Loucy (cell line): ENCODE measurements around the gene PWWP3B.

Experiments
- H2AFZ ChIP-seq: fragments of 200-600 bp; sonication (generic); 2 replicates; pipeline ENCODE4 v1.6.0; 2016; ENCODE audit warnings: antibody characterized with exemption, mild to moderate bottlenecking, low read length, moderate library complexity
- H3F3A ChIP-seq: fragments of 200-600 bp; 2 replicates; pipeline ENCODE4 v1.6.0; 2016; ENCODE audit warnings: antibody characterized with exemption, low read depth, mild to moderate bottlenecking
- H3K27me3 ChIP-seq: fragments of 200-600 bp; sonication (generic); 2 replicates; pipeline ENCODE4 v1.6.1; 2014; ENCODE audit warnings: low read length, mild to moderate bottlenecking; ENCODE audit not compliant: insufficient read depth, poor library complexity, severe bottlenecking
- H3K36me3 ChIP-seq: fragments of 200-600 bp; sonication (generic); 2 replicates; pipeline ENCODE4 v1.6.1; 2016; ENCODE audit warnings: low read length; ENCODE audit not compliant: insufficient read depth
- H3K4me1 ChIP-seq: fragments of 200-600 bp; sonication (generic); 2 replicates; pipeline ENCODE4 v1.5.1; 2014; ENCODE audit warnings: low read length, mild to moderate bottlenecking; ENCODE audit not compliant: insufficient read depth, poor library complexity, severe bottlenecking
- H3K4me2 ChIP-seq: fragments of 200-600 bp; sonication (generic); 2 replicates; pipeline ENCODE4 v1.6.0; 2014; ENCODE audit warnings: antibody characterized with exemption, low read length, low read depth, mild to moderate bottlenecking; ENCODE audit not compliant: poor library complexity, severe bottlenecking
- H3K4me3 ChIP-seq: fragments of 200-600 bp; sonication (generic); 2 replicates; pipeline ENCODE4 v1.5.1; 2014; ENCODE audit warnings: low read length, mild to moderate bottlenecking, mixed read lengths; ENCODE audit not compliant: poor library complexity, severe bottlenecking
- H3K79me2 ChIP-seq: fragments of 200-600 bp; sonication (generic); 2 replicates; pipeline ENCODE4 v1.6.1; 2014; ENCODE audit warnings: low read length; ENCODE audit not compliant: insufficient read depth
- H3K9ac ChIP-seq: fragments of 200-600 bp; sonication (generic); 2 replicates; pipeline ENCODE4 v1.6.0; 2014; ENCODE audit warnings: mild to moderate bottlenecking, low read depth, low read length, moderate library complexity; ENCODE audit not compliant: poor library complexity, severe bottlenecking
- H3K9me2 ChIP-seq: fragments of 200-600 bp; sonication (generic); replicated peaks from 2 replicates; pipeline ENCODE4 v1.6.1; 2016; ENCODE audit warnings: low read depth, low read length, mixed read lengths
- H3K9me3 ChIP-seq: fragments of 200-600 bp; sonication (generic); 2 replicates; pipeline ENCODE4 v1.6.1; 2014; ENCODE audit warnings: mild to moderate bottlenecking, antibody characterized with exemption, low read length, low read depth; ENCODE audit not compliant: insufficient read depth
- H4K20me1 ChIP-seq: fragments of 200-600 bp; sonication (generic); 2 replicates; pipeline ENCODE4 v1.6.0; 2014; ENCODE audit warnings: antibody characterized with exemption, low read length, mild to moderate bottlenecking; ENCODE audit not compliant: insufficient read depth, poor library complexity, severe bottlenecking
- TF ChIP-seq, protein P1 (sequence below): fragments of 200-600 bp; sonication (generic); conservative IDR thresholded peaks from 2 replicates; pipeline ENCODE4 v1.5.1; 2014; ENCODE audit warnings: mild to moderate bottlenecking, antibody characterized with exemption, low read length

Gene PWWP3B

DNA sequence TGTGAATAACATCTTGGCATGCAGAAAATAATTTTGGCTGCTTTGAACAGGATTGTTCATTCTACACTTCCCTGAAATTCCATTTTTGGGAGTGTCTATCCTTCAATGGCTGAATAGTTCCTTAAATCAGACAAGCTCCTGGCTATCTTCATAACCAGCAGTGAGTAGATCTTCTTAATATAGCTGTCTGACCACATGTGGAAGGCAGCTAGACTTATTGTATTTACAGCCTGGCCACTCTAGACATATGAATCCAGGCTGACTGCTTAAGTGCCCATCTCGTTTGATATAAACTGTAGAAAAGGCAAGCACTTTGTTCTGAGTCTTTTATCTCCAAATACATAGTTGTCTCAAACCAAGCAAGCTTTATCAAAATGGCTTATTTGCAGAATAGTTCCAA, 40.0 kb downstream of the PWWP3B start:
- Histone ChIP-seq H4K20me1 (no peaks in the 10 kb centered on the region), H3K9ac (no peak overlapping the region), H3K36me3 (no peaks in the 10 kb centered on the region), H3K4me3 (no peak overlapping the region), H3F3A (no peaks in the 10 kb centered on the region), H3K27me3 (no peaks in the 10 kb centered on the region), H3K9me3 (no peaks in the 10 kb centered on the region), H3K4me1 (no peaks in the 10 kb centered on the region), H3K9me2 (no peaks in the 10 kb centered on the region), H2AFZ (no peak overlapping the region), H3K4me2 (no peak overlapping the region), H3K79me2 (no peaks in the 10 kb centered on the region)
- TF ChIP-seq, protein P1, sequence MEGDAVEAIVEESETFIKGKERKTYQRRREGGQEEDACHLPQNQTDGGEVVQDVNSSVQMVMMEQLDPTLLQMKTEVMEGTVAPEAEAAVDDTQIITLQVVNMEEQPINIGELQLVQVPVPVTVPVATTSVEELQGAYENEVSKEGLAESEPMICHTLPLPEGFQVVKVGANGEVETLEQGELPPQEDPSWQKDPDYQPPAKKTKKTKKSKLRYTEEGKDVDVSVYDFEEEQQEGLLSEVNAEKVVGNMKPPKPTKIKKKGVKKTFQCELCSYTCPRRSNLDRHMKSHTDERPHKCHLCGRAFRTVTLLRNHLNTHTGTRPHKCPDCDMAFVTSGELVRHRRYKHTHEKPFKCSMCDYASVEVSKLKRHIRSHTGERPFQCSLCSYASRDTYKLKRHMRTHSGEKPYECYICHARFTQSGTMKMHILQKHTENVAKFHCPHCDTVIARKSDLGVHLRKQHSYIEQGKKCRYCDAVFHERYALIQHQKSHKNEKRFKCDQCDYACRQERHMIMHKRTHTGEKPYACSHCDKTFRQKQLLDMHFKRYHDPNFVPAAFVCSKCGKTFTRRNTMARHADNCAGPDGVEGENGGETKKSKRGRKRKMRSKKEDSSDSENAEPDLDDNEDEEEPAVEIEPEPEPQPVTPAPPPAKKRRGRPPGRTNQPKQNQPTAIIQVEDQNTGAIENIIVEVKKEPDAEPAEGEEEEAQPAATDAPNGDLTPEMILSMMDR: no peak
